WERI-Rb-1 (cell line): Measurements from ENCODE around the gene ROR1.

Source experiments
- DNase-seq: peaks from one replicate; pipeline ENCODE4 v3.0.0-alpha.2; 2020
- H3K27ac ChIP-seq: fragments of 250-450 bp; sonication (Bioruptor Pico); 2 replicates; pipeline ENCODE4 v1.5.1; 2020; ENCODE audit warnings: mild to moderate bottlenecking, moderate library complexity
- H3K27me3 ChIP-seq: fragments of 250-450 bp; sonication (Bioruptor Pico); 2 replicates; pipeline ENCODE4 v1.5.1; 2021; ENCODE audit warnings: mild to moderate bottlenecking, low read depth, moderate library complexity; ENCODE audit not compliant: insufficient read depth, severe bottlenecking
- H3K36me3 ChIP-seq: fragments of 250-450 bp; sonication (Bioruptor Pico); 2 replicates; pipeline ENCODE4 v1.5.1; 2020; ENCODE audit warnings: mild to moderate bottlenecking, moderate library complexity
- H3K4me3 ChIP-seq: 2 replicates; pipeline ENCODE4 v1.5.1; 2011; ENCODE audit warnings: low read depth, mild to moderate bottlenecking, control low read depth, low read length
- H3K9me3 ChIP-seq: fragments of 250-450 bp; sonication (Bioruptor Pico); 2 replicates; pipeline ENCODE4 v1.5.1; 2021; ENCODE audit warnings: mild to moderate bottlenecking, moderate library complexity; ENCODE audit not compliant: severe bottlenecking
- CTCF ChIP-seq: IDR thresholded peaks from 2 replicates; pipeline ENCODE4 v1.5.1; 2011; ENCODE audit warnings: low read depth, mild to moderate bottlenecking, control low read depth, inconsistent platforms, low read length

ROR1 gene

GRCh38 chr1:63914241-63914640 is 140.4 kb downstream of the ROR1 start:
- TF ChIP-seq CTCF, result no peak

GRCh38 chr1:63914706-63915105 is 140.9 kb downstream of the ROR1 start:
- H3K27ac ChIP-seq, result no peak overlapping the region
- H3K36me3 ChIP-seq, result no peaks in the 10 kb centered on the region
- no peak for TF ChIP-seq CTCF
- H3K27me3 ChIP-seq, result no peaks in the 10 kb centered on the region
- H3K9me3 ChIP-seq, result no peaks in the 10 kb centered on the region
- no peak overlapping the region for H3K4me3 ChIP-seq
- no peak for DNase-seq

More at GRCh38 chr1:63914241-63914640, 140.4 kb downstream of the ROR1 start:
- H3K4me3 ChIP-seq, result no peak overlapping the region
- H3K36me3 ChIP-seq, result no peaks in the 10 kb centered on the region
- H3K27ac ChIP-seq, result no peak overlapping the region
- DNase-seq, result no peak
- H3K27me3 ChIP-seq, result no peaks in the 10 kb centered on the region
- no peaks in the 10 kb centered on the region for H3K9me3 ChIP-seq

- DNase-seq, result peak; percentile 56
- Histone ChIP-seq H3K4me3 (no peak overlapping the region), H3K27ac (no peak overlapping the region), H3K9me3 (no peaks in the 10 kb centered on the region), H3K27me3 (no peaks in the 10 kb centered on the region), H3K36me3 (no peaks in the 10 kb centered on the region)
- TF ChIP-seq CTCF, result peak; percentile 57
These were observed 141.3 kb downstream of the ROR1 start for GRCh38 chr1:63915121-63915520.

GRCh38 chr1:63916485-63917360 is 142.9 kb downstream of the ROR1 start:
- no peak for DNase-seq
- no peak for TF ChIP-seq CTCF
- Histone ChIP-seq H3K4me3 (no peak overlapping the region), H3K27me3 (no peaks in the 10 kb centered on the region), H3K27ac (no peak overlapping the region), H3K9me3 (no peaks in the 10 kb centered on the region), H3K36me3 (no peaks in the 10 kb centered on the region)

GRCh38 chr1:63917571-63918417 is 144.0 kb downstream of the ROR1 start:
- Histone ChIP-seq H3K27ac (no peak overlapping the region), H3K9me3 (no peaks in the 10 kb centered on the region), H3K27me3 (no peaks in the 10 kb centered on the region), H3K4me3 (no peak overlapping the region), H3K36me3 (no peaks in the 10 kb centered on the region)
- peak; percentile 71 for TF ChIP-seq CTCF
- DNase-seq, result peak; percentile 46
